ENCODE results near the gene CUX1.

Gene CUX1

DNA sequence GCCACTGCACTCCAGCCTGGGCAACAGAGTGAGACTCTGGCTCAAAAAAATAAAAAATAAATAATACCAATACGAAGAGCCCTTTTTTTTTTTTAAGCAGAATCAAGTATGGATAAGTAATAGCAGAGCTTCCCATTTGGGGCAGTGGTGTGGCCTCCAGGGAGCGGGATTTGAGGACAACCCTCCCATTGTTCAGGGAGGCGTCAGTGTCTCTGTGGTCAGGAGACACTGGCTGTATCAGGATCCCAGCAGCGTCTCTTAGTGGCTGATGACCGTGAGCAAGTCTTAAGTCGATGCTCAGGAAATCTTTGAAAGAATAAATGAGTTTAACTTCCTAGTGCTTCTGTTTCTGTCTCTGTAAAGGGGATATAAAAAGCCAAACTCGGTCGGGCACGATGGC is 444.0 kb downstream of the CUX1 start:
- no peak overlapping the region for H3K4me3 ChIP-seq (ENCODE audit: control insufficient read depth, low read depth, low read length)
- DNase-seq (ENCODE audit: low read depth): no peak
- TF ChIP-seq, protein P1, sequence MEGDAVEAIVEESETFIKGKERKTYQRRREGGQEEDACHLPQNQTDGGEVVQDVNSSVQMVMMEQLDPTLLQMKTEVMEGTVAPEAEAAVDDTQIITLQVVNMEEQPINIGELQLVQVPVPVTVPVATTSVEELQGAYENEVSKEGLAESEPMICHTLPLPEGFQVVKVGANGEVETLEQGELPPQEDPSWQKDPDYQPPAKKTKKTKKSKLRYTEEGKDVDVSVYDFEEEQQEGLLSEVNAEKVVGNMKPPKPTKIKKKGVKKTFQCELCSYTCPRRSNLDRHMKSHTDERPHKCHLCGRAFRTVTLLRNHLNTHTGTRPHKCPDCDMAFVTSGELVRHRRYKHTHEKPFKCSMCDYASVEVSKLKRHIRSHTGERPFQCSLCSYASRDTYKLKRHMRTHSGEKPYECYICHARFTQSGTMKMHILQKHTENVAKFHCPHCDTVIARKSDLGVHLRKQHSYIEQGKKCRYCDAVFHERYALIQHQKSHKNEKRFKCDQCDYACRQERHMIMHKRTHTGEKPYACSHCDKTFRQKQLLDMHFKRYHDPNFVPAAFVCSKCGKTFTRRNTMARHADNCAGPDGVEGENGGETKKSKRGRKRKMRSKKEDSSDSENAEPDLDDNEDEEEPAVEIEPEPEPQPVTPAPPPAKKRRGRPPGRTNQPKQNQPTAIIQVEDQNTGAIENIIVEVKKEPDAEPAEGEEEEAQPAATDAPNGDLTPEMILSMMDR (IDR thresholded peaks at IDR 0.05; ENCODE audit: control insufficient read depth, insufficient read depth, low read depth, low read length, missing control alignments): no peak

DNA sequence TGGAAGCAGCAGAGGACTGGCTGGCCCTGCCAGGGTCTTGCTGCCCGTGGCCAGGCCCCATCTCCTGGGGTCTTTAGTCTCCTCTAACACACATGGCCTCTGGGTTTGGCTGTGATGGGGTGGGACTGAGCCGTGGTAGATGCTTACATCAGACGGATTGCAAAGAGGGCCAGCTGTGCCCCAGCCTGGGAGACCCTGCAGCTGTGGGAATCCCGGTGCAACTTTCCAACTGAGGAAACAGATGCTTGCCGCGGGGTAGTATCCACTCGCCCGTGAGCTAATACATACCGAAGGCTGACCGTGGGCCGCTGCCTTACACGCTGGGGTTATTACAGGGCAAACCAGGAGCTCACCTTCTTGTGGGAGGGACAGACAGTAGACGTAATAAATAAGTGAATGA is 445.1 kb downstream of the CUX1 start:
- no peak for DNase-seq (ENCODE audit: low read depth)
- no peak overlapping the region for H3K4me3 ChIP-seq (ENCODE audit: control insufficient read depth, low read depth, low read length)
- TF ChIP-seq, protein P1 (IDR thresholded peaks at IDR 0.05; ENCODE audit: control insufficient read depth, insufficient read depth, low read depth, low read length, missing control alignments): no peak

DNA sequence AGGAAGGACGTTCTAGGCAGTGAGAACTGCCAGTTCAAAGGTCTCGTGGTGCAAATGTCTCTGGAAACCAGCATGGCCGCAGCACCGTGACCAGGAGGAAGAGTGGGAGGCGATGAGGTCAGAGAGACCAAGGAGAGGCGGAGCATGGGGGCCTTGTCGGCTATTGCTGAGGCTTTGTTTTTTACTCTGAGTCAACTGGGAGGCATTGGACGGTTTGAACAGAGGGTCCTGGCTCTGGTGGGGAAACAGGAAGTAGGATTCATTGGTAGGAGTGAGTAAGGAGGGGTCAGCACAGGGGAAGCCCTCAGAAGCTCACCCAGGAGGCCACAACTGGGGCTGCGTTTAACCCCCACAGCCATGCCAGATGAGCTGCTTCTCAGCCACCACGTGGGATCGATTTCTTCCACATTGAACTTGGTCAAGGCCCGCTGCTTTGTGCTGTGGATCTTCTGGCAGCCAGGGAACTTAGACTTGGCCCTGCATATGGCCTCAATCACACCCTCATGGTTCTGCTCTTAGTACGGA is 447.0 kb downstream of the CUX1 start:
- H3K4me3 ChIP-seq (ENCODE audit: control insufficient read depth, low read depth, low read length): no peak overlapping the region
- DNase-seq (ENCODE audit: low read depth): no peak

DNA sequence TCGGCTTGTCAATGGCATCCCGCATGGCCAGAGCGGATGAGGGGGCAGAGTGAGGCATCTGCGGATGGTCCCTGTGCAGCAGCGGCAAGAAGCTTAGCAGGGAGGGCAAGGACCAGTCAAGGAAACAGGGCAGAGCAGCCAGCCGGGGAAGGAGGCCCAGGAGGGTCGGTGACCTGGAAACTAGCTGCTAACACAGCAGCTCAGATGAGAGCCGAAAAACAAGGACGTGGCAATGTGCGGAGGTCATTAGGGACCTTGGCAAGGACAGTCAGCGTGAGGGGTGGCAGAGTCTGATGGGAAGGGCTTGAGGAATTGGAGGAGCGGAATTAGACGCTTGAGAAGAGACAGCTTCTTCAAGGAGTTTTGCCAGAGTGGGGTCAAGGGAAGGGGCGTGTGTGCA is 449.1 kb downstream of the CUX1 start:
- TF ChIP-seq, protein P1 (IDR thresholded peaks at IDR 0.05; ENCODE audit: control insufficient read depth, insufficient read depth, low read depth, low read length, missing control alignments): no peak

More for the DNA sequence above, 447.0 kb downstream of the CUX1 start:
- TF ChIP-seq, protein P1 (IDR thresholded peaks at IDR 0.05; ENCODE audit: control insufficient read depth, insufficient read depth, low read depth, low read length, missing control alignments): no peak

DNA sequence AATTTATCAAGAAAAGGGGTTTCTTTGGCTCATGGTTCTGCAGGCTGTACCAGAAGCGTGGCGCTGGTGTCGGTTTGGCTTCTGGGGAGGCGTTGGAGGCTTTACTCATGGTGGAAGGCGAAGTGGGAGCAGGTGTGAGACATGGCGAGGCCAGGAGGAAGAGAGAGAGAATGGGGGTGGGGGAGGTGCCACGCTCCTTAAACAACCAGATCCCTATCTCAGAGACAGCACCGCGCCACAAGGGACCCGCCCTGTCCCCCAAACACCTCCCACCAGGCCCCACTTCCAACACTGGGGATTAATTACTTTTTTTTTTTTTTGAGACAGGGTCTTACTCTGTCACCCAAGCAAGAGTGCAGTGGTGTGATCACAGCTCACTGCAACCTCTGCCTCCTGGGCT is 451.2 kb downstream of the CUX1 start:
- TF ChIP-seq, protein P1 (IDR thresholded peaks at IDR 0.05; ENCODE audit: control insufficient read depth, insufficient read depth, low read depth, low read length, missing control alignments): no peak
- no peak for DNase-seq (ENCODE audit: low read depth)
- H3K4me3 ChIP-seq (ENCODE audit: control insufficient read depth, low read depth, low read length): no peak overlapping the region

More for the DNA sequence above, 449.1 kb downstream of the CUX1 start:
- H3K4me3 ChIP-seq (ENCODE audit: control insufficient read depth, low read depth, low read length): no peak overlapping the region
- no peak for DNase-seq (ENCODE audit: low read depth)

DNA sequence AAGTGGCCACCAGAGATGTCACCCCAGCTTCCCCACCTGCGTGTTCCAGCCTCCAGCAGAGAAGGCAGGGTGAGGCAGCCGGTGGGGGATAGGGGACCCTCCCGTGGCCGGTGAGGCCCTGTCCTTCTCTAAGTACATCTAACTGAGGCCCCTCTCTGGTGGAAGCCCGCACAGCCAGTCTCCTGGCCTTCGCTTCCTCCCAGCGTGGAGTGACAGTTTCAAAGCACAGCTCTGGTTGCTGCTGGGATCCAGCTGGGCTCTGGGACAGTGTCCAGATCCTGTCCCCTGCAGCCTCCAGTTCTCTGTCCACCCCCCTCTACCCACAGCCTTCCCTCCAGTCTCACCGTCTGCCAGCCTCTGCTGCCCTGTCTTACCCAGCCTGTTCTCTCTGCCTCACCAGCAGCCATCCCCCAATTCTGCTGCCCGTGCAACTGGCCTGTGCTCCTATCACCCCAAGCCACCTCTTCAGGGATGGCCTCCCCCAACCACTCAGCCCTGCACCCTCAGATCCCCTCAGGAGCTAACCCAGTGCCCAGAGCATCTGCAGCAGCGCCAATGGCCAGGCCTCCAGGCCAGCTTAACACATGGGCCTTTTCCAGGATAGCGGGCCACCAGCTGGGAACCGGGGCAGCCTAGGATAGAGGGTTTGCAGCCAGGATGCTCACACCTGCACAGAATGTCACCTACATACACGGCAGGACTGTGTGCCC is 452.9 kb downstream of the CUX1 start:
- no peak for DNase-seq (ENCODE audit: low read depth)
- TF ChIP-seq, protein P1 (IDR thresholded peaks at IDR 0.05; ENCODE audit: control insufficient read depth, insufficient read depth, low read depth, low read length, missing control alignments): no peak
- H3K4me3 ChIP-seq (ENCODE audit: control insufficient read depth, low read depth, low read length): no peak overlapping the region
